GM19023 (cell line): ENCODE data around the gene NEMP2.
"Not testable (repeated sequence)": the region's sequence is repeated elsewhere in the genome, so short reads cannot be mapped to it uniquely, and the experiment has no call there.

Experiments
- ATAC-seq: cut with Tn5 transposase; IDR thresholded peaks from one replicate; pipeline ENCODE4 v1.9.1; 2021; ENCODE audit warnings: mild to moderate bottlenecking, moderate library complexity; ENCODE audit not compliant: unreplicated experiment

The NEMP2 gene

DNA sequence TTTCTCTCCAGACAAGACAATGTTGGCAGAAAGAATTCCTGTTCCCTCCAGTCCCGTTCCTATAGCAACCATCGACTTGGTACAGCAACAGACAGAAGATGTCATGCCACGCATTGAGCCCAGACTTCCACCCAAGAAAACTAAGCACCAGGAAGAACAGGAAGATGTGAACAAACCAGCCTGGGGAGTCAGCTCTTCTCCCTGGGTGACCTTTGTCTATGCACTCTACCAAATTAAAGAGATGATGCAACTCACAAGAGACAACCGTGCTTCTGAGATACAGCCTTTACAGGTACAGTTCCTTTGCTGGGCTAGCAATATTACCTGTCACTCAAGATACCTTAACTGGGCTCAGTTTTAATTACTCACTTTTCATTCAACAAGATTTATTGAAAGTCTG is 37.1 kb downstream of the NEMP2 start:
- ATAC-seq: no peak

DNA sequence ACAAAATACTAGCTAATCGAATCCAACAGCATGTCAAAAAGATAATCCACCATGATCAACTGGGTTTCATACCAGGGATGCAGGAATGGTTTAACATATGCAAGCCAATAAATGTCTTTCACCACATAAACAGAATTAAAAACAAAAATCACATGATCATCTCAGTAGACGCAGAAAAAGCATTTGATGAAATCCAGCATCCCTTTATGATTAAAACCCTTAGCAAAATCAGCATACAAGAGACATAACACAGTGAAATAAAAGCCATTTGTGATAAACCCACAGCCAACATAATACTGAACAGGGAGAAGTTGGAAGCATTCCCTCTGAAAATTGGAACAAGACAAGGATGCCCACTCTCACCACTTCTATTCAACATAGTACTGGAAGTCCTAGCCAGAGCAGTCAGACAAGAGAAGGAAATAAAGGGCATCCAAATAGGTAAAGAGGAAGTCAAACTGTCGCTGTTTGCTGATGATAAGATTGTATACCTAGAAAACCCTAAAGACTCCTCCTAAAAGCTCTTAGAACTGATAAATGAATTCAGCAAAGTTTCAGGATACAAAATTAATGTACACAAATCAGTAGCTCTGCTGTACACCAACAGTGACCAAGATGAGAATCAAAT is 39.8 kb downstream of the NEMP2 start:
- not testable (repeated sequence) for ATAC-seq

DNA sequence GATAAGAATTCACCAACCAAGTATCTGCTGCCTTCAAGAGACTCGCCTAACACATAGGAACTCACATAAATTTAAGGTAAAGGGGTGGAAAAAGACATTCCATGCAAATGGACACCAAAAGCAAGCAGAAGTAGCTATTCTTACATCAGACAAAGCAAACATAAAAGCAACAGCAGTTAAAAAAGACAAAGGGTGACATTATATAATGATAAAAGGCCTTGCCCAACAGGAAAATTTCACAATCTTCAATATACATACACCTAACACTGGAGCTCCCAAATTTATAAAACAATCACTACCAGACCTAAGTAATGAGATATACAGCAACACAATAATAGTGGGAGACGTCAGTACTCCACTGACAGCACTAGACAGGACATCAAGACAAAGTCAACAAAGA is 41.4 kb downstream of the NEMP2 start:
- ATAC-seq: no peak

DNA sequence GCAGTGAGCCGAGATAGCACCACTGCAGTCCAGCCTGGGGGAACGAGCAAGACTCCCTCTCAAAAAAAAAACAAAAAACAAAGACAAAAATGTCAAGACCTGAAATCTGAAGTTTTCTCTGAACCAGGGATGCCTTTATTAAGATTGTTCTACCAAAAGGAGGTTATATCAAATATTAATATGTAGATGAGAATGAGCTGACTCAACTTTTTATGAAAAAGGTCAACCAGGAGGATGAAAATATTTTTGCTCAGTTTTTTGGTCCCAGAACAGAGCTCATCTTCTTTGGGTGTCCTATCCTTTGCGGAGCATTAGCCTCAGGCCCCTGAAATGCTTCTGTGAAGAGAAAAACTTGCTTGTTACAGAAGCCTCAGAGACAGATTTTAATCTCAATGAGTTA is 44.0 kb downstream of the NEMP2 start:
- ATAC-seq: no peak

DNA sequence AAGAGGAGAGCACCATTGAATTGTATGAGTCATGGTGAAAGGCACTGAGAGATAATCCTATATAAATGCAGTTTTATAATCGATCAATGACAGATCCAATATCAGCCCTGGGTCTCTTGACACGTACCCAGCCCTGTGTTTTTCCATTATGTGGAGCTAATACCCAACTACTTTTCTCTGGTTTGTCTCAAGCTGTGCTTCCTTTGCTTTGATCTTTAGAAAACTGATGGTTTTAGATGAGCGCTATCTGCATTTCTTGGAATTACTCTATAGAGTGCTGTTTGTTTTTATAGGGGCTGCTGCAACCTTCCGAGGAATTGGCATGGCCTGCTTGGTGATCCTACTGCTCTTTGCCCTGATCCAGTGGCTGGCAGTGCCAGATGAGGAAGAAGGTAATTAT is 45.0 kb downstream of the NEMP2 start:
- no peak for ATAC-seq

DNA sequence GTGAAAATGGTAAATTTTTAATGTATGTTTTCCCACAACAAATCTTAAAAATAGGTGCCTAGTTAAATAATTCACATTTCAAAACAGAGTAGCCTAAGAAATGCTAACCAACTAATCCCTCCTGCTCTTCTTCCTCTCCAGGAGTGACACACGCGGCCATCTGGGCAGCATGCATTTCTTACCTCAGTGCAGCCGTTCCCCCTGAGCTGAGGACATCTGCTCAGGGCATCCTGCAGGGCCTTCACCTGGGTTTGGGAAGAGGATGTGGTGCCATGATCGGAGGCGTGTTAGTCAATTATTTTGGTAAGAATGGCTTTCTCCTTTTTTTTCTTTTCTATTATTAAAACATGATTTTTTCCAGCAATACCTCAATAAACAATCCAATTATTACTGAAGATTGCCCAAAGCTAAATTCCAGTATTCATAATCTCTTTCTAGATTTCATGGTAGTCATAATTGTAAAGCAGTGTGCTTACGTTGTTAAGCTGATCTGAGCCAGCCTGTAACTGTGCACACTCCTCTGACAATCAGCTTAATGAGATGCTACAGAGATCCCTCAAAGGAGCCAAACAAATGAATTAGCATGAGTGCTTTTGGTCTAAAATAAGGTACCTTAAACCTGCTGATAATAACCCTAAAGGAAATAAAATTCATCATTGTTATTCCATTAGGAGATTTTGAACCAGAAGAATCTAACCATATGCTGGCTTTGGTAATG is 45.8 kb downstream of the NEMP2 start:
- no peak for ATAC-seq

DNA sequence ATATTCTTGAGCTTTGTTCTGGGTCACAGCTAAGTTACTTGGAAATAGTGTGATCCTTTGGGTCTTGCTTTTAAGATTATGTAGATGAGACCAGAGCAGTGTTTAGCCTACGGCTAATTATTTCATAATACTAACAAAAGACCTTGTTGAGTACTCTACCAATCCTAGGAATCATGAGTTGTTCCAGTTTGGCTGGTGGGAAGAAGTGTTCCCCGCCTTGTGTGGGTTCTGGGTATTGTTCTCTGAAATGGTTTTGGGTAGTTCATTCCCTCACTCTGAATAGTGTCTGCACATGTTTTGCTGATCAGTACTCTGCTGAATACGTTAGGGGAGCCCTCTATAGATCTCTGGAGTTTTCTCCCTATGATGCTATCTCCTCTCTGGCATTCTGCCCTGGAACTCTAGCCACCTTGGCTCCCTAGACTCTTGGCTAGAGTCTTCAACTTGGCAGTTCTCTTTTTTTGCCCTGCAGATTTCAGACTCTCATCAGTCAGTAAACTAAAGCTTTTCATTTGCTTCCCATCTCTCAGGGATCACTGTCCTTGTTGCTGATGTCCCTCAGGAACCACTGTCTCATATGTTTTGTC is 48.4 kb downstream of the NEMP2 start:
- ATAC-seq: no peak

DNA sequence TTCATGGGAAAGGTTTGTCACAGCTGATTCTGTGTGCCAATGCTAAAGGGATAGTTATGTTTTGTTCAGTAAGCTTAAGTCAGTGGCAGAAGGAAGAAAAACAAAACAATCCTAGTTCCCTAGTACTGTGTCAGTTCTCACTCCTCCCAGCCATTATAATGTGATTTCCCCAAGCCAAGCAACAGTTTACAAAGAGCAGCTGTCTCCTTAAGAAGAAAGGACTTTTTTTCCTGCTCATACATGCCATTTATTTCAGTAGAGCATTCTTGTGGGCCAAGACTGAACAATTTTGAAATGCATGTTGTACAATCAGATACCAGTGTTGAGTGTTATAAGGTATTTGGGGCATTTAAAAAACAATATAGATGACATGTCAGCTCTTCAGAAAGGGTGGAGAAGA is 52.1 kb downstream of the NEMP2 start:
- no peak for ATAC-seq

DNA sequence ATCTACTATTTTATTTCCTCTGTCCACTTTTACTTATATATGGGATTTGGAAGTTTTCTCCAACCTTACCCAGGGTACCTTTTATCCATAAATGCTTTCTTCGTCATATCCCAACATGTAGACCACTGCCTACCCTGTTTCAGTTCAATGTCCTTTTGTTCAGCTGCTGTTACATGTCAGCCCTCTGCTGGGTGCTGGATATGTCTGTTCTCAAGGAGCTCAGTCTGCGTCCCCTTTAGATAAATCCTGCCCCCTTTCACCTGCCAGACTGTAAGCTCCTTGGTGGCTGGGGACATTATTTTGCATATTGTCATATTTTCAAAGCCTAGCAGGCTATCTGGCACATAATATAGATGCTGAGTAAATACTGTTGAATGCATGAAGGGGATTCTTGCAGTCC is 53.2 kb downstream of the NEMP2 start:
- no peak for ATAC-seq

DNA sequence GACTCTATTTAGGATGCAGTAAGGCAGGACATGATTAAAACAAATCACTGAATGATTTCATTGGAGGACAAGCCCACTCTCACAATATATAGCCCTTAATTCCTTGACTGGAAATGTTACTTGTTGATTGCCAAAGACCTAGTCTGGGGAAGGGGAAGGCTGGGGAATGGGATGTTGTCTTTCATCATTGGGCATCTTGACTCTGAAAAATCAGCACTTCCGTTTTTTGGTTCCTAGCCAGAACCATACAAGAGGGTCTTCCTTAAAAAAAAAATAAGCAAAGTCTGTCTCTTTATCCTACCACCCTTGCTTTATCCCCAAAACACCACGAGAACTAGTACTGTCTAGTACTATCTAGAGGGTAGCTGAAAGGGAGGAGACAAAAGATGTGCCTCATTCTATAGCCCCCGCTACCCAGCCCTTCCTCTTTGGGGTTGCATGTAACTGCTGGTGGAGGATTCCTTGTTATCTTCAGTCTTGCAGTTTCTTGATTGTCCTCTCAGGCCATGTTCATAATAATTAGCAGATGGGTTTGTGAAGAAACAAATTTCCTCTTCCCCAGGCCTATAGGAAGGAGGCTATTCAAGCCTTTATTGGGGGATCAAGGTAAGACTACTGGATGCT is 55.8 kb downstream of the NEMP2 start:
- no peak for ATAC-seq

DNA sequence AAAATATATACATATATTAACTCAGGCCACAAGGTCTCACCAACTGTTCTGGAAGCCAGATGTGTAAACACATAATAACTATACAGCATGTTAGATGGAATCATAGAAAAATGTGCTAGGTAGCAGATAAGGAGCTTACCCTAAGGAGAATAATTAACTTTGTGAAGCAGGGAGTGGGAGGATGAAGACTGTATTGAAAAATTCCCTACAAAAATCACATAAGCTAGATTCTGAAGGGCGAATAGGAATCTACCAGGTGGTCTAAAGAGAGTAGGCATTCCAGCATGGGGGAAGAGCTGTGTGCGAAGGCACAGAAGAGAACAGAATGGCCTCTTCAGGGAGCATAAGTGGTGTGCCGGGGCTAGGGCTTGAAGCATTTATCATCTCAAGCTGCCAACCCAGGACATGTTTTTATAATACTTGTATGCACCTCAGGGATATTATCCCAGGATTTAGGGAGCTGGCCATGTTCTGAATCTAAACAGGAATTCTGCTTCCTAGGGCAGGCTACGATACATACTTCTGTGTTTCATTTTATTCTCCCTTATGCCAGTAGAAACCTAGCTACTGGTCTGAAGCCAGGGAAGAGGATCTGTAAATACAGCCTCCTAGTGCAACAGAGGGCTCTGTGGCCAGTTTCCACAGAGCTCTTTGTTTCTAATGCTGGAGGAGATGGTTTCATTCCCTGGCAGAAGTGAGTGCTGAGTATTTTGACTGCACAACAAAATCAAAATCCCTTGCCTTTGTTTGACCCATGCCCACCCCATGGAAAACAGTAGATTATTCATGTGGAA is 56.7 kb downstream of the NEMP2 start:
- no peak for ATAC-seq

DNA sequence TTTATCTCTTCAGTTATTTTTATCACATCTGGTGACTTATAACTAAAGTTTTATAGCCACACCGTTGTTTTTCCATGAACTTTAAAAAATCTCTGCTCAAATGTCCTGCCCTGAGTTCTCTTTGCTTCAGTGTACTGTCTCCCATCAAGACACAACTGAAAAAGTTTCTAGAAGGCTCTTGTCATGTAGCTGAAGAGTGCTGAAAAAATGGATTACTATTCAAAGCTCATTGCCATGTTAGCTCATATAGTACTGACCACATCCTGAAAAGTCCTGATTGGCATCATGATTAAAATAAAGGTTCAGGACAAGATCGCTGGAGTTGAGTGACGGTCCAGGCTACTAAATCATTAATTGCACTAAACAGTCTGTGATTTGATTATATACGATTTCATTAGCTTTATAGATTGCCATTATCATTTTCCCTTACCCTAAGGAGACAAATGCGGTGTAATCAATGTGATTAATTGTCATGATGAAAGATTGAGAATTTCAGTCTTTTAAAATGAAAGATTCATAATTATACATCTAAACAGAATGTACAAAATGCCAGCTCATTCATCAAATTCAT is 64.2 kb downstream of the NEMP2 start:
- ATAC-seq: no peak

DNA sequence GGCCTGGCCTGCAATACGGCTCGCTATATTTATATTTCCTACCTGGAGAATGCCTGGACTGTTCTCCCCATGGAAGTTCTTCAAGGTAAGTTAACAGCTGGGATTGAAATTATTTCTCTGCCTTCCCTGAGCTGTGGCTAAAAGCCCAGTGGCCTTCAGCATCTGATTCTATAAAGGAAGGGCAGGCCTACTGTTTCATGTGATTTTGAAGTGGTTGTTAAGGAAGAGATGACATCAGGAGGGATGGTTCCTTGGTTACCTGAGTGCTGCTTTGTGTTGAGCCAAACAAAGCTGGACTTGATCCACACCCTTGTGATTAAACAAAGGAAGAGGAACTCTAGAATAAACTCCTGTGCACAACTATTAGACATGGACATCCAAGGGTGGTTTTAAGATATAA is 64.8 kb downstream of the NEMP2 start:
- ATAC-seq: no peak

DNA sequence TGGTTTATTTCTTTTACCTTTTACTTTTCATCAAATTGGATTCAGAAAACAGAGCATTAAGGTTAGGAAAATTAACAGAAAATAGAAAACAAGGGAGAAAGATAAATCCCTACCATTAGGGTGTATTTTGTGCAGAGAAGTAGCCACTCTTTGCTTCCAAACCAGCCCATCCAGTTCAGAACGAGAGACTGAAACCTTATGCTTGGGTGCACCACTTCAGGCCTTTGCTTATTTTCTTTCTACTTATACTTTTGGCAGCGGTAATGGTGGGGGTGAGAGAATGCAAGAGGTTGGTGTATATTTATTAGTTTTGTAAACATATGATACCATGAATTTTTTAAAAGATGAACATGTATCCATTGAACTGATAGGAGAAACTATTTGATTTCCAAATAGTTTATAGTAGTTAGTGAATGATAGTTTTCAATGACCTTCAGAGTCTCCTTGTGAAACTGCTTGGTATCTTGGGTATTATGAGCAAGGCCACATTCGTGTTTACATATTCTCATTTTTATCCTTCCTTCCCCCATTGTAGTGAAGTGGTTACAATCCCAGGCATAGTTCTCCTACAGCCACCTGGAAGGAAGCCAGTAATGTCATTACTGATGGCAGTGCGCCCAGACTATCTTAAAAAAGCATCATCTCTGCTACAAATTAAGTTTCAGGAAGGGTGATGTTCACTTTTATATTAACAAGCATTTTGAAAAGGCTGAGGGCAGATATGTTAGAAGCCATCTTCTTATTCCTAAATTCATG is 65.5 kb downstream of the NEMP2 start:
- ATAC-seq: peak; percentile 52

DNA sequence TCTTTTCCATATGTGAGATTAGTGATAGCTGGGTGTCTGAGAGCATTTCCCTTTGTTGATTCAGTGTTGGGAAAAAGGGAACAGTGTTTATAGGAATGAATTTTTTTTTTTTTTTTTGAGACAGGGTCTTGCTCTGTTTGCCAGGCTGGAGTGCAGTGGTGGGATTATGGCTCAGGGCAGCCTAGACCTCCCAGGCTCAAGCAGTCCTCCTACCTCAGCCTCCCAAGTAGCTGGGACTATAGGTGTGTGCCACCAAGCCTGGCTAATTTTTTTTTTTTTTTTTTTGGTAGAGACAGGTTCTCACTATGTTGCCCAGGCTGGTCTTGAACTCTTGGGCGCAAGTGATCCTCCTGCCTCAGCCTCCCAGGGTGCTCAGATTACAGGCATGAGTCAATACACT is 66.2 kb downstream of the NEMP2 start:
- ATAC-seq: not testable (repeated sequence)

DNA sequence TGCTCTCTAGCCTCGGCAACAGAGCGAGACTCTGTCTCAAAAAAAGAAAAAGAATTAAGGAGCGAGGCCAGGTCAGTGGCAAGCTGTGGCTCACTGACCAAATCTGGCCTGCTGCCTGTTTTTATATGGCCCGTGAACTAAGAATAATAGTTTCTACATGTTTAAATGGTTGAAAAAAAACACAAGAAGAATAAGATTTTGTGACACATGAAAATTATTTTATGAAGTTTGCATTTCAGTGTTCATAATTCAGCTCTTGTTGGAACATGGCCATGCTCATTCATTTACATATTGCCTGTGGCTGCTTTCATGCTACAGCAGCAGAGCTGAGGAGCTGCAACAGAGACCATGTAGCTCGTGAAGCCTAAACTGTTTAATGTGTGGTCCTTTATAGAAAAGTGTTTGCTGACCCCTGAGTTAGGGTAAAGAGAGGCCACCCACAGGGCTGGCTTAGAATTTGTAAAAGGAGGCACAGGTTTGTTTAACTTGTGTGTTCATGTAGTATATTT is 66.9 kb downstream of the NEMP2 start:
- no peak for ATAC-seq

DNA sequence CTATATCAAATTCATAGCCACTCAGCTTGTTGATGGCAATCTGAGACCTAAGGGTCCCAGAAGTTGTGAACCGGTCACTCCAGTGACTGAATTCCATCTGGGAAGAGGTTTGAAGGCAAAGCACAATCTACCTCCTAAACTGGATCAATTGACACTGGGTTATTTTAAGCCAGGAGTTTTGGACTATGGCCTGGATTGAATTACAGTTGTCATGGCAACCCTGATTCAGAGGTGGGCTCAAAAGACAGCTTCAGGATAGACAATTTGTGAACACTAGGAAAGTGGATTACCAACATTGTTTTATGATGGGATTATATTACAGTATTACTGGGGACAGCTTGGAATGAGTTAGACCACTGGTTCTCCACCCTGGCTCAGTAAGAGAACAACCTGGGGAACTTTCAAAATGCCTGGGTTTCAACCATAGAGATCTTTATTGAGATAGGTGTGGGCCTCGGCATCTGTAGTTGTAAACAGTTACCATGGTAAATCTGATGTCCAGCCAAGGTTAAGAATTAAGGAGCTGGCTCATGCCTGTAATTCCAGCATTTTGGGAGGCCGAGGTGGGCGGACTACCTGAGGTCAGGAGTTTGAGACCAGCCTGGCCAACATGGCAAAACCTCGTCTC is 67.6 kb downstream of the NEMP2 start:
- ATAC-seq: no peak

DNA sequence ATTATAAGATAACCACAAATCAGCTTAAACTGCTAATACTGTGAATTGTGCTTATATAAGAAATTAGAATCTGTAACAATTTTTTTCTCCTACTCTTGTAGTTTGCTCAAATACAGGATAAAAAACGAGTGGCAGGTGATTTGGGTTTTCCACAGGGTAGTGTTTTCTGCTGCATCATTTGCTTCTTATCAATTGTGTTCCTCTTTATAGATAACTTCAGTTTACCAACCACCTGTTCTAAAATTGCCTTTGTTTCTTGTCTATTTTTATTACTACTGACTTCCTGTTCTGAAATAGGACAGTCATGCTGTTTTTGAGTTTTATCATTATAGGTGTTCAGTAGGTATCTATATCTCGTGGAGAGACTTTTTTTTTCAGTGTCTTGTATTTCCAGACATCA is 69.5 kb downstream of the NEMP2 start:
- ATAC-seq: peak; percentile 49

DNA sequence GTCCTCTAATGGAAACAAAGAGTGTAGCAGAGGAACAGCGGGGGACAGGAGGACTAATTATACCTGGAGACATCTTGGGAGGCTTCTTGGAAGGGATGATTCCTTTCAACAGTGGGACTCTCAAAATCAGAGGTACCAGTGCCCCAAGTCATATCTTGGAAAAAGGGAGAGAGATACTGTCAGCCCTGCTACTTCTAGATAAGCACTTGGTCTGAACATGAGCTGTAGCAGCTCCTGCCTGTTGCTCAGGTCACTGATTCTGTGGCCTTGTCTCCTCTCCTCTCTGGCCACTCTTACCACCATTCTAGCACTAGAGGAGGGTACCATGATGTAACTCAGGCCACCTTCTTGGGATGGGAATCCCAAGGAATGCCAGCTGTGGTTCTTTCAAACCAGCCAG is 71.9 kb downstream of the NEMP2 start:
- ATAC-seq: no peak

DNA sequence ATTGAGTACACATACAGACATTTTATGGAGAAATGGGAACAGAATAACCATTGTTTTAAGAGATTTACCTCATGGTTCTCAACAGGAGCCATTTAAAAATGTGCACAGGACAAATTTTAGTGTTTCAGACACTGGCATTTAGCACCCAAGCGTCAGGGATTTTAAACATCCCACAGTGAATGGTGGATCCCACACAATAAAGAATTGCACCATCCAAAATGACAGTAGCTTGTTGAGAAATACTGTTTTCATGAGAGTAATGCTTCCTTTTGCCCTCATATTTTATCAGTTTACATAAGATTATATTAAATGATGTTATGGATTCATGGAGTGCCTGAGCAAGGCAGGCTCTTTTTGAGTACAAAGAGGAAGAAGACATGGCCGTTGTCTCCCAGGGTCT is 72.3 kb downstream of the NEMP2 start:
- ATAC-seq: no peak
